ENCODE results near the gene TREM2.
"Not testable (repeated sequence)": the region's sequence is repeated elsewhere in the genome, so short reads cannot be mapped to it uniquely, and the experiment has no call there.

- TF ChIP-seq POLR2AphosphoS5 (IDR thresholded peaks at IDR 0.05; ENCODE audit: insufficient read depth in 1 of 2, low read depth in 1 of 2); POLR2A (IDR thresholded peaks at IDR 0.05): not testable (repeated sequence)
Observed at GRCh38 chr6:41189046-41189445, 26.1 kb upstream of the TREM2 start.
